COR-L47 (cell line): Measurements from ENCODE around the gene RYR2.

ENCODE experiments used
- DNase-seq: peaks from one replicate; lab custom pipeline; 2025; lab: John Stamatoyannopoulos, UW

The RYR2 gene

GRCh38 chr1:237861944-237862343, 820.0 kb downstream of the RYR2 start:
- no peak for DNase-seq

GRCh38 chr1:237863234-237863633, 821.2 kb downstream of the RYR2 start:
- DNase-seq = no peak

DNA sequence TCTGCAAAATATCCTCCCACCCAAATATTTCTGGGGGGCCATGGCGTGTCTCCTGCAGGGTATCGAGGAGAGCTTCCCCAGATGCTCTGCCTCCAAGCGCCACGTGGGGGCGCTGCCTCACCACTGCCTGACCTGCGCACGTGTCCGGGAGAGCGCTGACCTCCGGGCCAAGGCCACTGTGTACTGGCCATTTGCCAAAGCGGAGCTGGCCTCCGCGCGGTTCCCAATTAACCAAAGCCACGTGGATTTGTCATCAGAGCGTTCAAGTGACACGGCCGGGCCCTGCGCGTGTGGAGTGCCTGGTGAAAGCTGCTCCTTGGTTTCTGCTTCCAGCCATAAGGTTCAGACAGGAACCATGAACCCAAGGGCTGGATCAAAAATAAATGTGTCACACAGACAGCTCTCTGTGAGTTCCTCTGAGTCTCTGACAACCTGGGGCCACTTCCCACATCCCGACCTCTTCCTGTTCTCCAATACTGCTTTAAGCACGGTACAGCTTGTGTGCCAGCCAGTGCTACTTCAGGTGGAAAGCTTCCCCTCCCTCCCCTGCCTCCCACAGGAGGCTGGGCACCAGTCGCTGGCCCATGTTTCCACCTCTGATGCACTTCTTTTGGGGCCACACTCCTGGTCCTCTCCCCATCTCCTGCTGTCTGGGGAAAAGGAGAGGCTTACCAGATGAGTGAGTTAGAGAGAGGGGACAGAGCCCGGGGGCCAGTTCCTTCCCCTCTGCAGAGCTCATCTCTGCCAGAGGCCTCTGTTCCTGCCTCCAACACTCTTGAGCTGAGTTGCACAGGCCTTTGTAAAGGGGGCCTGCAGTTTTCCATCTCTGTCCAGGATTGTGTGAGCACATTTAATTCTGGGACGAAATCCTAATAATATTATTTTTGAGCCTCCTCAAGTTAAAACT, 822.6 kb downstream of the RYR2 start:
- DNase-seq = no peak

GRCh38 chr1:237867380-237867888, 825.5 kb downstream of the RYR2 start:
- DNase-seq = no peak

- DNase-seq = no peak
Measured at GRCh38 chr1:237868817-237869600, 827.0 kb downstream of the RYR2 start.

DNA sequence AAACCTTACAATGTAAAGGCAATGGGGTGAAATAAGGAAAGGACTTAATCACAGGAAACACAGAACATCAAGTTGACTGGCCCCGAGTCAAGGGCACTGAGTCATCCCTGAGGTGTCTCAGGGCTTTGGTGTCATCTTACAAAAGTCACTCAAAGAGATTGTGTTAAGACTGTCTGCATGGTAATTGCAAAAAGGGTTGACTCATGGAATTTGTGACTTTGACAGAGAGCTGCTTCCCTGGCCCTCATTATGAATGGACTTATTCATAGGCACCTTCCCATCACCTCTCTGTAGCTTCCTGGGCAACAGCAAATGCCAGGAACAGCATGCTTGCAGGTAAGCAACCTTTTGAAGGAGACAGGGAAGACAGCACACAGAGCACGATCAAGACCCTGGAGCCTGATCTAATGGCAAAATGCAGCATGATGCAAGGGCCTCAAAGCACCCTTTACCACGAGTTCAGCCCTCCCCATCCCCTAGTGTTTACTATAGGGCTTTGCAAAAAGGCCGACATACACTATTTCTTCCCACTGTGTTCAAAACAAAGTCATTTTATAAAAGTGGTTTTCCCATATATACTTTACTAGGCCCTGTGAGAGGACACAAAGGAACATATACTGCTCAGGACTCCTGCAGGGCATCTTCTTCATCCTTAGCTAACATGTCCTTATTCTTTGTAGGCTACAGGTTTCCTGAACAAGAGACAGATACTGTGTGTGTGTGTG, 831.7 kb downstream of the RYR2 start:
- no peak for DNase-seq

GRCh38 chr1:237875291-237875690, 833.3 kb downstream of the RYR2 start:
- DNase-seq = no peak

GRCh38 chr1:237877631-237878030, 835.6 kb downstream of the RYR2 start:
- peak; percentile 2 for DNase-seq

DNA sequence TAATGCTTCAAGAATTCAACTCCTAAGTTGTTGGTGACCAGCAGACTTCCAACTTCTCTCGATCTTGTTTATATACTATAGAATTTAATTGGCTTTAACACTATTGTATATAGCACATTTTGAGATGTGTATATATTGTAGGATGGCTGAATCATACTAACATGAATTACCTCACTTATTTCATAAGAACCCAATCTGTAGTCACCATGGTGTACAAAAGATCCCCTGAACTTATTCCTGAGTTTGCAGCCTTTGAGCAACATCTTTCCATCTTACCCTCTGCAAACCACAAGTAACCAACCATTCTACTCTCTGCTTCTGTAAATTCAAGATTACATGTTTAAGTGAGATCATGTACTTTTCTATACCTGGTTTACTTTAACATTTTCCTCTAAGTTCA, 836.4 kb downstream of the RYR2 start:
- no peak for DNase-seq

GRCh38 chr1:237879195-237879594, 837.2 kb downstream of the RYR2 start:
- no peak for DNase-seq
